HepG2 (cell line): ENCODE measurements around the gene TEKT5. TPM values are rescaled to one million over a fixed set of nuclear protein-coding genes. Genes with fewer than 3 reads are reported as not detected.

Source experiments
- JUNB ChIP-seq: sonication (generic); formaldehyde crosslinking; IDR thresholded peaks from 2 replicates; pipeline ENCODE4 v1.8.0; 2022; ENCODE audit warnings: missing genetic modification reagents, mild to moderate bottlenecking, borderline replicate concordance
- PRPF4 ChIP-seq: fragments of 200-400 bp; formaldehyde crosslinking; IDR thresholded peaks from 2 replicates; pipeline ENCODE4 v1.6.1; 2016; ENCODE audit warnings: low read length, low read depth; ENCODE audit not compliant: poor library complexity, severe bottlenecking
- U2AF1 ChIP-seq: fragments of 200-400 bp; formaldehyde crosslinking; optimal IDR thresholded peaks from 2 replicates; pipeline ENCODE3; 2017; ENCODE audit warnings: mild to moderate bottlenecking, low read depth, low read length
- WIZ ChIP-seq: sonication (generic); formaldehyde crosslinking; IDR thresholded peaks from 2 replicates; pipeline ENCODE4 v1.5.1; 2020; ENCODE audit warnings: mild to moderate bottlenecking, missing genetic modification reagents
- ZFP36 ChIP-seq: fragments of 150-350 bp; IDR thresholded peaks from 2 replicates; pipeline ENCODE4 v1.6.1; 2018; ENCODE audit warnings: borderline replicate concordance, low read length, low read depth; ENCODE audit not compliant: partially characterized antibody
- ZNF782 ChIP-seq: sonication (generic); formaldehyde crosslinking; IDR thresholded peaks from 2 replicates; pipeline ENCODE4 v1.4.0; 2020; ENCODE audit warnings: missing genetic modification reagents, mild to moderate bottlenecking, borderline replicate concordance
- polyA plus RNA-seq, 8 experiments: library from polyadenylated mRNA; depleted of rRNA in 3 of 8; stranded (reverse) in 7 of 8; unstranded in 1 of 8; fragments of >200 nt; fragmentation: Illumina TruSeq in 4 of 8; extraction: Trizol in 4 of 8; gene quantifications; 2 replicates each; pipeline versions ENCODE4 v1.2.1 to v1.2.3, GENCODE V29; 2011 to 2016; ENCODE audit warnings: low read depth in 4 of 8, missing spikeins in 1 of 8, mixed read lengths in 1 of 8; ENCODE audit not compliant: insufficient read depth in 1 of 8
- total RNA-seq, 5 experiments: library from RNA; depleted of rRNA; stranded (reverse); fragments of >200 nt; fragmentation: Illumina TruSeq; extraction: Trizol; gene quantifications; 2 replicates each; pipeline ENCODE4 v1.2.3, GENCODE V29; 2016; ENCODE audit warnings: low read depth in 1 of 5
- TF ChIP-seq, protein P1 (sequence below): sonication (generic); formaldehyde crosslinking; IDR thresholded peaks from 2 replicates; pipeline ENCODE4 v1.4.0; 2020; ENCODE audit warnings: mild to moderate bottlenecking, missing genetic modification reagents
- TF ChIP-seq, protein P2 (sequence below): sonication (generic); formaldehyde crosslinking; IDR thresholded peaks from 2 replicates; pipeline ENCODE4 v1.5.1; 2020; ENCODE audit warnings: mild to moderate bottlenecking, missing genetic modification reagents
- TF ChIP-seq, protein P3 (sequence below): sonication (generic); formaldehyde crosslinking; IDR thresholded peaks from 2 replicates; pipeline ENCODE4 v1.9.0; 2021; ENCODE audit warnings: mild to moderate bottlenecking, missing genetic modification reagents

Gene TEKT5
- total and polyA plus RNA-seq, 2 of the 13 experiments (the other 11 are each of a cell fraction or from before 2014, with no cell fraction given): 0.16 TPM; not detected in 1

DNA sequence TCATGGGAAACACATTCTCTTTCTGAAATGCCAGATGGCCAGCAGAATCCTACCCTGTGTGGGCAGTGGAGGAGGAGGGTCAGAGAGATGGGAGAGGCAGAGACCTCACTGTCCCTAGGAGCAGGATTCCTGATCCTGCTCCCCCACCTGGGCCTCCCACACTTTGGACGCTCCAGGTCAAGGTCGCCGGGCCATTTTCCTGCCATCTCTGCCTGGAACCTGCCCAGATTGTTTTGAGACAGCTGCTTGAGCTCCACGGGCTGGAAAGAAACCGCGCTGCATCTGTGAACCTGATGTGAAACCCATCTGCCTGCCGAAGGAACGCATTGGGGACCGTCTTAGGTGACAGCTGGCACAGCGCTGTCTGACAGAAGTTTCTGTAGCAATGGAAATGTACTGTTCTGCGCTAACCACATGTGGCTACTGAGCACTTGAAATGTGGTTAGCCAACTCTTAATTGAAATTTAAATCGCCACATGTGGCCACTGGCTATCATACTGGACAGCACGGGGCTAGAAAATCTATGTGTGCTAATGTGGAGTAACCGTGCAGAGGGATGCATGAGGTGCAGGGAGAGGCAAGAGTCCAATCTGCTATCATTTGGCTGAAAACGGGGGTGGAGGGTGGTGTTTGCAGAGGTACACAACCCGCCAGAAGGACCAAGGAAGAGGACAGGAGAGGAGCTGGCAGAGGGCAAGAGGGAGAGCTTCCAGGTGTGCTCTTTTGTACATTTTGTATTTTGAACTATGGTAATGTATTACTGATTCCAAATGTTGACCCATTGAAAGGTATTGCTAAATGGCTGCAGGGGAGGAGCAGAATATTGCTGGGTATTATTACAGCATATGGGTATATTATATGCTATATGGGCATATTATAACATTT, 33.5 kb upstream of the TEKT5 start (continued):
- TF ChIP-seq, protein P1, sequence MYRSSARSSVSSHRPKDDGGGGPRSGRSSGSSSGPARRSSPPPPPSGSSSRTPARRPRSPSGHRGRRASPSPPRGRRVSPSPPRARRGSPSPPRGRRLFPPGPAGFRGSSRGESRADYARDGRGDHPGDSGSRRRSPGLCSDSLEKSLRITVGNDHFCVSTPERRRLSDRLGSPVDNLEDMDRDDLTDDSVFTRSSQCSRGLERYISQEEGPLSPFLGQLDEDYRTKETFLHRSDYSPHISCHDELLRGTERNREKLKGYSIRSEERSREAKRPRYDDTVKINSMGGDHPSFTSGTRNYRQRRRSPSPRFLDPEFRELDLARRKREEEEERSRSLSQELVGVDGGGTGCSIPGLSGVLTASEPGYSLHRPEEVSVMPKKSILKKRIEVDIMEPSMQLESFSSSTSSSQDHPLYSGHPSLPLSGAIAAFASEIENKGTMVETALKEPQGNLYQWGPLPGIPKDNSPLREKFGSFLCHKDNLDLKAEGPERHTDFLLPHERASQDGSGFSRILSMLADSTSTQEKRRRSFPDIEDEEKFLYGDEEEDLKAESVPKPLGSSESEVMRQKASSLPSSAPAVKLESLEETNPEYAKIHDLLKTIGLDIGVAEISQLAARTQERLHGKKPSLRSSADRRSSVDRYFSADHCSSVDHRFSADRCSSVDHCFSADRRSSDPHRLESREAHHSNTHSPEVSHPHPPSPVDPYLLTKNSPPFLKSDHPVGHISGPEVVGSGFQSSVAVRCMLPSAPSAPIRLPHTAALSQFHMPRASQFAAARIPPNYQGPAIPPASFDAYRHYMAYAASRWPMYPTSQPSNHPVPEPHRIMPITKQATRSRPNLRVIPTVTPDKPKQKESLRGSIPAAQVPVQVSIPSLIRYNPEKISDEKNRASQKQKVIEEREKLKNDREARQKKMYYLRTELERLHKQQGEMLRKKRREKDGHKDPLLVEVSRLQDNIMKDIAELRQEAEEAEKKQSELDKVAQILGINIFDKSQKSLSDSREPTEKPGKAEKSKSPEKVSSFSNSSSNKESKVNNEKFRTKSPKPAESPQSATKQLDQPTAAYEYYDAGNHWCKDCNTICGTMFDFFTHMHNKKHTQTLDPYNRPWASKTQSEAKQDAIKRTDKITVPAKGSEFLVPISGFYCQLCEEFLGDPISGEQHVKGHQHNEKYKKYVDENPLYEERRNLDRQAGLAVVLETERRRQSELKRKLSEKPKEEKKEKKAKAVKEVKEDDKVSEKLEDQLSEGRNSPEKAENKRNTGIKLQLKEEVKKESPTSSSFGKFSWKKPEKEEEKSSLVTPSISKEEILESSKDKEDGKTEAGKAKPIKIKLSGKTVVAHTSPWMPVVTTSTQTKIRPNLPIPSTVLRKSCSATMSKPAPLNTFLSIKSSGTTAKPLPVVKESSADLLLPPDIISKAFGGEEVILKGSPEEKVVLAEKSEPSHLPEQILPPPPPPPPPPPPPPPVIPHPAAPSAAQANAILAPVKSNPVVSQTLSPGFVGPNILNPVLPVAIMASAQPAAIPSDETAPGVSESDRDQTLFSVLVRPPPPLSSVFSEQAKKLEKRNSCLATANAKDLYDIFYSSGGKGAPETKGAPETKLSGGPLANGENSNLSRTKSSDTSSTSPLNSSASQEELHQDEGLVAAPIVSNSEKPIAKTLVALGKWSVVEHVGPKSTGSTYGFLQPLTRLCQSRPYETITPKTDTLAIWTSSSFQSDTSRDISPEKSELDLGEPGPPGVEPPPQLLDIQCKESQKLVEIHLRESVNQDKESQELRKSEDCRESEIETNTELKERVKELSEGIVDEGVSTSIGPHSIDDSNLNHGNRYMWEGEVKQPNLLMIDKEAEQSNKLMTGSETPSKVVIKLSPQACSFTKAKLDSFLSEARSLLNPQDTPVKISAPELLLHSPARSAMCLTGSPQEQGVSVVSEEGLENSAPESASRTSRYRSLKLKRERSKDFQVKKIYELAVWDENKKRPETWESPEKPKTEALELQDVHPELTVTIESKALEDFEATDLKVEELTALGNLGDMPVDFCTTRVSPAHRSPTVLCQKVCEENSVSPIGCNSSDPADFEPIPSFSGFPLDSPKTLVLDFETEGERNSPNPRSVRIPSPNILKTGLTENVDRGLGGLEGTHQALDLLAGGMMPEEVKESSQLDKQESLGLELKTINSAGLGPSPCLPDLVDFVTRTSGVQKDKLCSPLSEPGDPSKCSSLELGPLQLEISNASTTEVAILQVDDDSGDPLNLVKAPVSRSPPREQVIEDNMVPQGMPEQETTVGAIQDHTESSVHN: peak; percentile 76; the same call in 1 of the 2 replicates
- TF ChIP-seq, protein P2, sequence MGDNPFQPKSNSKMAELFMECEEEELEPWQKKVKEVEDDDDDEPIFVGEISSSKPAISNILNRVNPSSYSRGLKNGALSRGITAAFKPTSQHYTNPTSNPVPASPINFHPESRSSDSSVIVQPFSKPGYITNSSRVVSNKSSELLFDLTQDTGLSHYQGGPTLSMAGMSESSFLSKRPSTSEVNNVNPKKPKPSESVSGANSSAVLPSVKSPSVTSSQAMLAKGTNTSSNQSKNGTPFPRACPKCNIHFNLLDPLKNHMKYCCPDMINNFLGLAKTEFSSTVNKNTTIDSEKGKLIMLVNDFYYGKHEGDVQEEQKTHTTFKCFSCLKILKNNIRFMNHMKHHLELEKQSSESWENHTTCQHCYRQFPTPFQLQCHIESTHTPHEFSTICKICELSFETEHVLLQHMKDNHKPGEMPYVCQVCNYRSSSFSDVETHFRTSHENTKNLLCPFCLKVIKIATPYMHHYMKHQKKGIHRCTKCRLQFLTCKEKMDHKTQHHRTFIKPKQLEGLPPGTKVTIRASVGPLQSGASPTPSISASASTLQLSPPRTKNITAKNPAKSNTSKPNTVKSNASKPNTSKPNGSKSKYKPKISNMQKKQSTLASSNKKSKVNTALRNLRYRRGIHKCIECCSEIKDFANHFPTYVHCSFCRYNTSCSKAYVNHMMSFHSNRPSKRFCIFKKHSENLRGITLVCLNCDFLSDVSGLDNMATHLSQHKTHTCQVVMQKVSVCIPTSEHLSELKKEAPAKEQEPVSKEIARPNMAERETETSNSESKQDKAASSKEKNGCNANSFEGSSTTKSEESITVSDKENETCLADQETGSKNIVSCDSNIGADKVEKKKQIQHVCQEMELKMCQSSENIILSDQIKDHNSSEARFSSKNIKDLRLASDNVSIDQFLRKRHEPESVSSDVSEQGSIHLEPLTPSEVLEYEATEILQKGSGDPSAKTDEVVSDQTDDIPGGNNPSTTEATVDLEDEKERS: peak; percentile 81
- TF ChIP-seq ZFP36 (no peak), JUNB (CRISPR knock-in tag) (no peak), U2AF1 (no peak), ZNF782 (CRISPR knock-in tag) (no peak; the same call in 1 of the 2 replicates), WIZ (CRISPR knock-in tag) (peak; percentile 76; the same call in 1 of the 2 replicates), PRPF4 (no peak)
- TF ChIP-seq, protein P3, sequence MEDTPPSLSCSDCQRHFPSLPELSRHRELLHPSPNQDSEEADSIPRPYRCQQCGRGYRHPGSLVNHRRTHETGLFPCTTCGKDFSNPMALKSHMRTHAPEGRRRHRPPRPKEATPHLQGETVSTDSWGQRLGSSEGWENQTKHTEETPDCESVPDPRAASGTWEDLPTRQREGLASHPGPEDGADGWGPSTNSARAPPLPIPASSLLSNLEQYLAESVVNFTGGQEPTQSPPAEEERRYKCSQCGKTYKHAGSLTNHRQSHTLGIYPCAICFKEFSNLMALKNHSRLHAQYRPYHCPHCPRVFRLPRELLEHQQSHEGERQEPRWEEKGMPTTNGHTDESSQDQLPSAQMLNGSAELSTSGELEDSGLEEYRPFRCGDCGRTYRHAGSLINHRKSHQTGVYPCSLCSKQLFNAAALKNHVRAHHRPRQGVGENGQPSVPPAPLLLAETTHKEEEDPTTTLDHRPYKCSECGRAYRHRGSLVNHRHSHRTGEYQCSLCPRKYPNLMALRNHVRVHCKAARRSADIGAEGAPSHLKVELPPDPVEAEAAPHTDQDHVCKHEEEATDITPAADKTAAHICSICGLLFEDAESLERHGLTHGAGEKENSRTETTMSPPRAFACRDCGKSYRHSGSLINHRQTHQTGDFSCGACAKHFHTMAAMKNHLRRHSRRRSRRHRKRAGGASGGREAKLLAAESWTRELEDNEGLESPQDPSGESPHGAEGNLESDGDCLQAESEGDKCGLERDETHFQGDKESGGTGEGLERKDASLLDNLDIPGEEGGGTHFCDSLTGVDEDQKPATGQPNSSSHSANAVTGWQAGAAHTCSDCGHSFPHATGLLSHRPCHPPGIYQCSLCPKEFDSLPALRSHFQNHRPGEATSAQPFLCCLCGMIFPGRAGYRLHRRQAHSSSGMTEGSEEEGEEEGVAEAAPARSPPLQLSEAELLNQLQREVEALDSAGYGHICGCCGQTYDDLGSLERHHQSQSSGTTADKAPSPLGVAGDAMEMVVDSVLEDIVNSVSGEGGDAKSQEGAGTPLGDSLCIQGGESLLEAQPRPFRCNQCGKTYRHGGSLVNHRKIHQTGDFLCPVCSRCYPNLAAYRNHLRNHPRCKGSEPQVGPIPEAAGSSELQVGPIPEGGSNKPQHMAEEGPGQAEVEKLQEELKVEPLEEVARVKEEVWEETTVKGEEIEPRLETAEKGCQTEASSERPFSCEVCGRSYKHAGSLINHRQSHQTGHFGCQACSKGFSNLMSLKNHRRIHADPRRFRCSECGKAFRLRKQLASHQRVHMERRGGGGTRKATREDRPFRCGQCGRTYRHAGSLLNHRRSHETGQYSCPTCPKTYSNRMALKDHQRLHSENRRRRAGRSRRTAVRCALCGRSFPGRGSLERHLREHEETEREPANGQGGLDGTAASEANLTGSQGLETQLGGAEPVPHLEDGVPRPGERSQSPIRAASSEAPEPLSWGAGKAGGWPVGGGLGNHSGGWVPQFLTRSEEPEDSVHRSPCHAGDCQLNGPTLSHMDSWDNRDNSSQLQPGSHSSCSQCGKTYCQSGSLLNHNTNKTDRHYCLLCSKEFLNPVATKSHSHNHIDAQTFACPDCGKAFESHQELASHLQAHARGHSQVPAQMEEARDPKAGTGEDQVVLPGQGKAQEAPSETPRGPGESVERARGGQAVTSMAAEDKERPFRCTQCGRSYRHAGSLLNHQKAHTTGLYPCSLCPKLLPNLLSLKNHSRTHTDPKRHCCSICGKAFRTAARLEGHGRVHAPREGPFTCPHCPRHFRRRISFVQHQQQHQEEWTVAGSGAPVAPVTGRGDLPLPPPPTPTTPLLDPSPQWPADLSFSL (CRISPR knock-in tag): no peak; the same call in 1 of the 2 replicates
